ENCODE results near the gene SIGLEC11. TPM values are rescaled to one million over a fixed set of nuclear protein-coding genes. Genes with fewer than 3 reads are reported as not detected.
"Not testable (repeated sequence)": the region's sequence is repeated elsewhere in the genome, so short reads cannot be mapped to it uniquely, and the experiment has no call there.

SIGLEC11 gene
- total RNA-seq, 2 experiments from 2014 or later, result not detected

GRCh38 chr19:49949742-49950589, 11.0 kb downstream of the SIGLEC11 start:
- Histone ChIP-seq H3K4me1 (ENCODE audit: insufficient read depth, low read length, poor library complexity, severe bottlenecking) (peaks cover 9% of the 10 kb centered on the region), H3K4me2 (ENCODE audit: low read length) (no peak overlapping the region), H2AFZ (ENCODE audit: low read length) (no peak overlapping the region), H3K79me2 (ENCODE audit: insufficient read depth, low read depth, low read length) (no peaks in the 10 kb centered on the region), H4K20me1 (ENCODE audit: insufficient read depth, low read length) (no peaks in the 10 kb centered on the region), H3K9me2 (ENCODE audit: insufficient read depth, low read length) (no peaks in the 10 kb centered on the region), H3K4me3 (ENCODE audit: low read depth, low read length, poor library complexity, severe bottlenecking) (no peak overlapping the region), H3K36me3 (ENCODE audit: insufficient read depth, low read length) (no peaks in the 10 kb centered on the region), H3K27ac (ENCODE audit: low read depth, low read length, poor library complexity, severe bottlenecking) (no peak overlapping the region), H3K9me3 (ENCODE audit: low read length) (no peaks in the 10 kb centered on the region)
- ChIA-PET CTCF (ENCODE audit: unreplicated experiment) (no interaction called here), POLR2A (interaction anchor here (0.5 kb wide), 1 partner anchor 11 kb away, joined by 3 read pairs; no protein-coding TSS in a partner anchor)
- TF ChIP-seq CTCF (conservative IDR thresholded peaks at IDR 0.05; ENCODE audit: low read length), result no peak
- no peak for TF ChIP-seq EZH2phosphoT487 (IDR thresholded peaks at IDR 0.05; ENCODE audit: borderline replicate concordance, low read depth, low read length)
- intact Hi-C loops (cut with micrococcal nuclease; ENCODE audit: unreplicated experiment), result no loop called here
- DNase-seq (ENCODE audit: low spot score), result no peak
- BruUV-seq (replicated peaks), result no TSS peak

GRCh38 chr19:49946415-49946814, 14.6 kb downstream of the SIGLEC11 start:
- Histone ChIP-seq H4K20me1 (ENCODE audit: insufficient read depth, low read length) (no peaks in the 10 kb centered on the region), H3K9me2 (ENCODE audit: insufficient read depth, low read length) (no peaks in the 10 kb centered on the region), H2AFZ (ENCODE audit: low read length) (no peak overlapping the region), H3K79me2 (ENCODE audit: insufficient read depth, low read depth, low read length) (no peaks in the 10 kb centered on the region), H3K27ac (ENCODE audit: low read depth, low read length, poor library complexity, severe bottlenecking) (no peak overlapping the region), H3K9me3 (ENCODE audit: low read length) (no peaks in the 10 kb centered on the region), H3K4me2 (ENCODE audit: low read length) (no peak overlapping the region), H3K36me3 (ENCODE audit: insufficient read depth, low read length) (no peaks in the 10 kb centered on the region), H3K4me3 (ENCODE audit: low read depth, low read length, poor library complexity, severe bottlenecking) (no peak overlapping the region), H3K4me1 (ENCODE audit: insufficient read depth, low read length, poor library complexity, severe bottlenecking) (no peaks in the 10 kb centered on the region)
- no TSS peak for BruUV-seq (replicated peaks)
- POLR2A ChIA-PET, result no interaction called here
- no peak for DNase-seq (ENCODE audit: low spot score)
- CTCF ChIA-PET (ENCODE audit: unreplicated experiment), result no interaction called here
- no peak for TF ChIP-seq CTCF (conservative IDR thresholded peaks at IDR 0.05; ENCODE audit: low read length)
- no peak for TF ChIP-seq EZH2phosphoT487 (IDR thresholded peaks at IDR 0.05; ENCODE audit: borderline replicate concordance, low read depth, low read length)
- intact Hi-C loops (cut with micrococcal nuclease; ENCODE audit: unreplicated experiment), result no loop called here

GRCh38 chr19:49944567-49944966, 16.4 kb downstream of the SIGLEC11 start:
- H3K79me2 ChIP-seq (ENCODE audit: insufficient read depth, low read depth, low read length); H3K4me1 ChIP-seq (ENCODE audit: insufficient read depth, low read length, poor library complexity, severe bottlenecking); H3K9me2 ChIP-seq (ENCODE audit: insufficient read depth, low read length); H3K36me3 ChIP-seq (ENCODE audit: insufficient read depth, low read length); DNase-seq (ENCODE audit: low spot score); H3K4me3 ChIP-seq (ENCODE audit: low read depth, low read length, poor library complexity, severe bottlenecking); CTCF ChIA-PET (ENCODE audit: unreplicated experiment); H3K4me2 ChIP-seq (ENCODE audit: low read length); H3K27ac ChIP-seq (ENCODE audit: low read depth, low read length, poor library complexity, severe bottlenecking); POLR2A ChIA-PET; intact Hi-C loops (cut with micrococcal nuclease; ENCODE audit: unreplicated experiment); H3K9me3 ChIP-seq (ENCODE audit: low read length); H4K20me1 ChIP-seq (ENCODE audit: insufficient read depth, low read length); BruUV-seq (replicated peaks); H2AFZ ChIP-seq (ENCODE audit: low read length): not testable (repeated sequence)

Data from OCI-LY7 (cell line).